Measurements from ENCODE around the gene MEGF8.
A peak's percentile ranks its signal among the peaks of the same experiment; 100 is the strongest.

MEGF8 gene

GRCh38 chr19:42357290-42357689 is 31.9 kb downstream of the MEGF8 start:
- DNase-seq: no peak

- DNase-seq: no peak
Measured at GRCh38 chr19:42360787-42361544, 35.5 kb downstream of the MEGF8 start.

- no peak for DNase-seq
Measured at GRCh38 chr19:42361545-42361910, 36.1 kb downstream of the MEGF8 start.

GRCh38 chr19:42362342-42362741 is 36.9 kb downstream of the MEGF8 start:
- DNase-seq: no peak

- DNase-seq: no peak
Measured at GRCh38 chr19:42362891-42363440, 37.5 kb downstream of the MEGF8 start.

- DNase-seq: no peak
Measured at GRCh38 chr19:42363614-42364346, 38.3 kb downstream of the MEGF8 start.

GRCh38 chr19:42366673-42367072 is 41.2 kb downstream of the MEGF8 start:
- DNase-seq: no peak

- DNase-seq: no peak
Measured at GRCh38 chr19:42367929-42368328, 42.5 kb downstream of the MEGF8 start.

GRCh38 chr19:42368360-42368759 is 42.9 kb downstream of the MEGF8 start:
- no peak for DNase-seq

GRCh38 chr19:42368765-42369164 is 43.3 kb downstream of the MEGF8 start:
- no peak for DNase-seq

GRCh38 chr19:42369433-42370067 is 44.1 kb downstream of the MEGF8 start:
- no peak for DNase-seq

- no peak for DNase-seq
Measured at GRCh38 chr19:42370068-42370520, 44.7 kb downstream of the MEGF8 start.

GRCh38 chr19:42370626-42371175 is 45.3 kb downstream of the MEGF8 start:
- no peak for DNase-seq

GRCh38 chr19:42374826-42375376 is 49.5 kb downstream of the MEGF8 start:
- no peak for DNase-seq

- DNase-seq: no peak
Measured at GRCh38 chr19:42375415-42376176, 50.2 kb downstream of the MEGF8 start.

- no peak for DNase-seq
Measured at GRCh38 chr19:42376177-42376555, 50.7 kb downstream of the MEGF8 start.

GRCh38 chr19:42378225-42379215 is 53.1 kb downstream of the MEGF8 start:
- no peak for DNase-seq

GRCh38 chr19:42380155-42380554 is 54.7 kb downstream of the MEGF8 start:
- DNase-seq: no peak

- DNase-seq: peak; percentile 66 to 69
Measured at GRCh38 chr19:42386974-42387707, 61.7 kb downstream of the MEGF8 start.

GRCh38 chr19:42388851-42389489 is 63.5 kb downstream of the MEGF8 start:
- no peak for DNase-seq
